ENCODE data around the gene GPR132.
"Not testable (repeated sequence)": the region's sequence is repeated elsewhere in the genome, so short reads cannot be mapped to it uniquely, and the experiment has no call there.

GPR132 gene, protein sequence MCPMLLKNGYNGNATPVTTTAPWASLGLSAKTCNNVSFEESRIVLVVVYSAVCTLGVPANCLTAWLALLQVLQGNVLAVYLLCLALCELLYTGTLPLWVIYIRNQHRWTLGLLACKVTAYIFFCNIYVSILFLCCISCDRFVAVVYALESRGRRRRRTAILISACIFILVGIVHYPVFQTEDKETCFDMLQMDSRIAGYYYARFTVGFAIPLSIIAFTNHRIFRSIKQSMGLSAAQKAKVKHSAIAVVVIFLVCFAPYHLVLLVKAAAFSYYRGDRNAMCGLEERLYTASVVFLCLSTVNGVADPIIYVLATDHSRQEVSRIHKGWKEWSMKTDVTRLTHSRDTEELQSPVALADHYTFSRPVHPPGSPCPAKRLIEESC
- long read RNA-seq, donor 1 = 0 reads
- long read RNA-seq, donor 2 = 0 reads
- long read RNA-seq, donor 3 = 0 reads
- long read RNA-seq, donor 4 = 0 reads
- long read RNA-seq, donor 5 = 0 reads
- long read RNA-seq, donor 6 = 0 reads
- long read RNA-seq, donor 7 = 0 reads
- long read RNA-seq, donor 8, partial matches to known transcripts = 0 of 1 reads
- long read RNA-seq, donor 8, other reads (novel, unspliced or antisense) = 0 of 1 reads

DNA sequence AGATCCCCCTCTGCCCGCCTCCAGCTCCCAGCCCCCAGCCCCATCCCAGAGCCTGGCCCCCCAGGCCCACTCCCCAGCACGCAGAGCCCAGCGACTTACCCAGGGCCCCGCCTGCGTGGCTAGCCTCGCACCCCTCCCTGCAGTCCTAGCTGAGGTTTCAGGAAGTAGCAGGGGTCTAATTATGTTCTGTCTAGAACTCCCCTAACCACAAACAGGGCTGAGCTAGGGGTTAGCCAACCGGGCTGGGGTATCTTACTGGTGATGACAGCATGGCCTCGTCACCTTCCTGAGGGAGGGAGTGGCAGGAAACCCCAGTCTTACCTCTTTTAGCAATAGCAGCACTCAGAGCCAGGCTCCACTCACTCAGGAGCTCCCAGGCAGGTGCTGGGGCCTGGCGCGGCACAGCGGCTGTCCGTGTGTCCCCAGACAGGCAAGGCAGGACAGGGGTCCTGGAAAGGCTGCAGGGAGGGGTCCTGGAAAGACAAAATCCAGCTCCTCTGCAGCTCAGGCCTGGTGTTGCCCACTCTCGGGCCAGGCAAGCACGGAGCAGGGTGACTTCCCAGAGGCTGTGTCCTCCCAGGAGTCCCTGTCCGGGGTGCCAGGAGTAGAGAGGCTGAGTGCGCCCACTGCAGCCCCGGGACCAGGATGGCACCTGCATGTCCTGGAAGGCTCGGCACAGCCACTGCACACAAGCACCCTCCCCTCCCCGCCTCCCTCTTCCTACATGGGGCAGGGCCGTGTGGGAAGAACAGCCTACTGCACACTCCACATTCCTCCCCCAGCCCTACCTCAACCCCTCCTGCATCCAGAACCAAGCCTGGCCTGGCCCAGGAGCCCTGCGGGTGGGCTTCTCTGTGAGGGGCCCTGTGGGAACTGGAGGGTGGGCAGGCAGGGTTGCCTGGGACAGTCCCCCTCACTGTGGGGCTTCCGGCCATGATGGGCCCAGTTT lies at the start of gene GPR132:
TSS of gene GPR132 (minus strand) at position 151 of the 949 bp plus-strand sequence. CDS start 10,010 bp downstream, outside the sequence.
- no peak for DNase-seq

DNA sequence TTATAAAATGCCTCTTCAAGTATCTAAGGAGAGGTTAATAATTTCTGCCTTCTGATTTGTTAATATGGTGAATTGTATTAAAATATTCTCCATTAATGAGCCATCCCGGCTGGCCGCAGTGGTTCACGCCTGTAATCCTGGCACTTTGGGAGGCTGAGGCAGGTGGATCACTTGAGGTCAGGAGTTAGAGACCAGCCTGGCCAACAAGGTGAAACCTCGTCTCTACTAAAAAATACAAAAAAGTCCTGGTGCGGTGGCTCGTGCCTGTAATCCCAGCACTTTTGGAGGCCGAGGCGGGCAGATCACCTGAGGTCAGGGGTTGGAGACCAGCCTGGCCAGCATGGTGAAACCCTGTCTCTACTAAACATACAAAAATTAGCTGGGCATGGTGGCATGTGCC lies 44.0 kb upstream of the GPR132 start:
- DNase-seq = not testable (repeated sequence)

DNA sequence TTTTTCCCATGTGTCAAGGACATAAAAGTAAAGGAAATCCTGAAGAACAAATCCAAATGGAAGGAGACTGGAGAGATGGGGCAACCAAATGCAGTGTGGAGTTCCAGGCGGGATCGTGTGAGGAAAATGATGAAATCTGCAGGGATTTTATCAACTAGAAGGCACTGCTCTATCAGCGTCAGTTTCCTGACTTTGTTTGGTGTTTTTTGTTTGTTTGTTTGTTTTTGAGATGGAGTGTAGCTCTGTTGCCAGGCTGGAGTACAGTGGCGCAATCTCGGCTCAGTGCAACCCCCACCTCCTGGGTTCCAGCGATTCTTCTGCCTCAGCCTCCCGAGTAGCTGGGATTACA lies 43.3 kb upstream of the GPR132 start:
- no peak for DNase-seq

DNA sequence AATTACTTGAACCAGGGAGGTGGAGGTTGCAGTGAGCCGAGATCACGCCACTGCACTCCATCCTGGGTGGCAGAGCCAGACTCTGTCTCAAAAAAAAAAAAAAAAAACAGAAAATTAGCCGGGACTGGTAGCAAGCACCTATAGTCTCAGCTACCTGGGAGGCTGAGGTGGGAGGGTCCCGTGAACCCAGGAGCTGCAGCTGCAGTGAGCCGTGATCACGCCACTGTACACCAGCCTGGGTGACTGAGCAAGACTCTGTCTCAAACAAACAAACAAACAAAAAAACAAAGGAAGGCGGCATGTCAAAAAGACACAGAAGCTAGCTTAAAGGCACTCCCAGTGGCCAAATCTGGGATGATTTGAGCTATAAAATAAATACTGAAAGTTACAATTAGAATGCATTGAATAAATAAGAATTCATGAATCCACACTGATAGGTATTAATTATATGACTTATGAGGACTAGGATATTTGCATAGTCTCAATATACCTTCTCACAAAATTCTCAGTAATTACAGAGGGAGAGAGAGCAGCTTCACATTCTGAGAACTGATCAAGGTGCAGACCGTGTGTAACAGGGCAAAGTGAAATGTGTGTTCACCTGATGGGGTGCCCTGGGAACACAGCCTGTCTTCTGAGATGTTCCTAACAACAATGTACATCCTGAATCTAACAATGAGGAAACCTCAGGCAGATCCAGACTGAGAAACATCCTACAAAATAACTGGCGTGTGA lies 42.7 kb upstream of the GPR132 start:
- no peak for DNase-seq

DNA sequence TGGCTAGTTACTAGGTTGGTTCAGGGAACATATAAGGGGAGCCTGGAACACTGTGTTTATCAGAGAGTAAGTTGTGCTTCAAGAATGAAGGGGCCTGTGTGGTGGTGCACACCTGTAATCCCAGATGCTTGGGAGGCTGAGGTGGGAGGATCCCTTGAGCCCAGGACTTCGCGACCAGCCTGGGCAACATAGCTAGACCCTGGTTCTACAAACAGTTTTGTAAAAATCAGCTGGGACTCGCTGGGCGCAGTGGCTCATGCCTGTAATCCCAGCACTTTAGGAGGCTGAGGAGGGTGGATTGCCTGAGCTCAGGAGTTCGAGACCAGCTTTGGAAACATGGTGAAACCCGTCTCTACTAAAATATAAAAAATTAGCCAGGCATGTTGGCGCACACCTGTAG lies 42.1 kb upstream of the GPR132 start:
- no peak for DNase-seq

DNA sequence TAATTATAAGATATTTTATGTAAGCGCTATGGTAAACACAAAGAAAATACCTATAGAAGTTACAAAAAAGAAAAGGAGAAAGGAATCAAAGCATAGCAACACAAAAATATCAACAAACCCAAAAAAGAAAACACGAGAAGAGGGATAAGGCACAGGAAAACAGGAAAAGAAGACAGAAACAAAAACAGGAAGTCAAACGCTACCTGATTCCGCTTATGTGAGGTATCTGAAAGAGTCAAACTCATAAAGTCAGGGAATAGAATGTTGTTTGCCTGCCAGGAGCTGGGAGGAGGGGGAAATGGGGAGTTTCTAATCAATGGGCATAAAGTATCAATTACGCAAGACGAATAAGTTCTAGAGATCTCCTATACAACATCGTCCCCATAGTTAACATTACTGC lies 39.9 kb upstream of the GPR132 start:
- no peak for DNase-seq

DNA sequence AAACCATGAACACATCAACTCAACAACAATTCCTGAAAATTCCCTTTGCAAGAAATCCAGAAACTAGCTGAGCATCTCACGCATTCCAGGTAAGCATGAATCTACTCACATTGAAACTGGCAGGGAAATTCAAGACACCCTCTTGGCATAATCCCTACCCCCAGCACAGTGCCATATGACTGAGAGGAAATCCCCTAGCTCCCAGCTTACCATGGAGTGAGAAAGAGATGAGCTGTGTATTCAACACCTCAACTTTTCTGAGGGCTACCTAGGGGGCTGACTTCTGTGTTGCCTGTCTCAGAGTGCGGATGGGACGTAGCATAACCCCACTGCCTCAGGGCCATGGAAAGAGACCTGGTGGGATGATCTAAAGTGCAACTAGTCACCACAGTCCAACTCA lies 37.7 kb upstream of the GPR132 start:
- DNase-seq = no peak

DNA sequence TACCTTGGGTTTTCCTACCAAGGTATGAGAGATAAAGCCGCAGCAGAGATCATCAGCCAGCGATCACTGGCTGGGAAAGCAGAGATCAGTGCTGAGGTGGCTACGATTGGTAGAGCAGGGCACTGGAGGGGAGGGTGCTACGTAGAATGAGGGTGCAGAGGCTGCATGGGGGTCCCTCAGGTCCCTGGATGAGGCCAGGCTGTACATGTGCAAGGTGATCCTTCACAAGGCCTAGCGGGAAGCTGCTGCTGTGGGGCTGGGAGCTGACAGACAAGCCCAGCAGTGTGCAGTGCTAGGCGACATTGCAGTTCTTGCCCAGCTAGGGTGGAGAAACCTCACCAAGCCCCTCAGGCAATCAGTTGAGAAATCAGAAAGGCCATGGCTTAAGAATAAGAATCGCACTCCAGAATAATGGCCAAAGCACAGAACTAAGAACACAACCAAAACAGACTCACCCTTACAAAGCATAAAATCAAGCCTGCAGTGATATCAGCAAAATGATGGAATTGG lies 37.2 kb upstream of the GPR132 start:
- DNase-seq = no peak

DNA sequence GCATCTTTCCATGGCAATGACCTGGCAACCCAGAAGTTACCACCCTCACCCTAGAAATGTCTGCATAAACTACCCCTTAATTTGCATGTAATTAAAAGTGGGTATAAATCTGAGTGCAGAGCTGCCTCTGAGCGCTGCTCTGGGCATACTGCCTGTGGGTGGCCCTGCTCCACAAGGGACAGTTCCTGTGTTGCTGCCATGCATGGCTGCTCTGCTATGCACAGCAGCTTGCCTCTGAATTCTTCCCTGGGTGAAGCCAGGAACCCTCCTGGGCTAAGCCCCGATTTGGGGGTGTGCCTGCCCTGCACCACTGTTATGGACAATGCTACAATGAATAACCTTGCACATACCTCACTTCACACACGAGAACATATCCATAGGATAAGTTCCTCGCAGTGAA lies 35.7 kb upstream of the GPR132 start:
- DNase-seq = no peak

DNA sequence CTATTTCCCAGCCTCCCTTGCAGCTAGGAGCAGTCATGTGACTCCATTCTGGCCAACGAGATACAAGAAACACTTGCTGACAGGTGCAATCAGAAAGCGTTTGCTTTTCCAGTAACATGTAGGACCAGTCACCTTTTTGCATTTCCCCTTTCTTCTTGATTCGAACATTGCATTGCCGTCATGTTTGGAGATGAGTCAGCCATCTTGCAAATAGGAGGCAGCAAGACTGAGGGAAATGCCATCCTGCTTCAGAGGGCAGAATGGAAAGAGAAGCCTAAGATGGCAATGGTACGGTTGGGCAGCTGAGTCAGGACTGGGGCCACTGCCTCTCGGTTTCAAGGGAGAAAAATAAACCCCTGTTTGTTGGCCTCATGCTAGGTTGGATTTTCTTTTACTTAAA lies 34.5 kb upstream of the GPR132 start:
- DNase-seq = no peak

DNA sequence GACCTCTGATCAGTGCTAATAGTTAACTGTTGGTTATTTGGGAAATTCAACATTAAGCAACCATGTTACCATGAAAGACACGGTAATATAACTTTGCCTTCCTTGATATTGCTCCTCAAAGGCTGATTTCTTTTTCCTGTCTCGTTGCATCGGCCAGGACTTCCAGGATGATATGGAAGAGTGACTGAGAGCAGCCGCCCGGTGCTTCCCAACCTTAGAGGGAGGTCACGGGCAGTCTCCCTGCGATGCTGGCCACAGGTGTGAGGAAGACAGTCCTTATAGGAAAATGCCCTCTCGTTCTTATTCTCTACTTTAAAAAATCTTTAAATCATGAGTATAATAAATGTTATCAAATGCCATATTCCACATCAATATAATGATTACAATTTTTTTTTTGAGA lies 33.1 kb upstream of the GPR132 start:
- DNase-seq = no peak

DNA sequence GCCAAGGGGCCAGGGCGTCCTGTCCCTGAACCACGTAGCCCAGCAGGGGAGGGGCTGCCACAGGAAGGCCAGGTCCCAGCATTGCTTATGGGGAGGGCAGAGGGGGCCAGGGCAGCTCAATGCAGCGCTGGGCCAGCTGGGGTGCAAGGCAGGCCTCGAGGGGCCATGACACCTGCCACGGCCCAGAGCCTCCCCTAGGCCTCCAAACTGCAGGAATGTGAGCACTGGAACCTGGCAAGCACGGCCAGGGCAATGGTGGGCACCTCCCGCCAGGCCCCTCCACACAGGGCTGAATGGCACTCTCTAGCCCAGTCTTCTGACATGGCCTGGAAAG lies 32.5 kb upstream of the GPR132 start:
- DNase-seq = no peak

DNA sequence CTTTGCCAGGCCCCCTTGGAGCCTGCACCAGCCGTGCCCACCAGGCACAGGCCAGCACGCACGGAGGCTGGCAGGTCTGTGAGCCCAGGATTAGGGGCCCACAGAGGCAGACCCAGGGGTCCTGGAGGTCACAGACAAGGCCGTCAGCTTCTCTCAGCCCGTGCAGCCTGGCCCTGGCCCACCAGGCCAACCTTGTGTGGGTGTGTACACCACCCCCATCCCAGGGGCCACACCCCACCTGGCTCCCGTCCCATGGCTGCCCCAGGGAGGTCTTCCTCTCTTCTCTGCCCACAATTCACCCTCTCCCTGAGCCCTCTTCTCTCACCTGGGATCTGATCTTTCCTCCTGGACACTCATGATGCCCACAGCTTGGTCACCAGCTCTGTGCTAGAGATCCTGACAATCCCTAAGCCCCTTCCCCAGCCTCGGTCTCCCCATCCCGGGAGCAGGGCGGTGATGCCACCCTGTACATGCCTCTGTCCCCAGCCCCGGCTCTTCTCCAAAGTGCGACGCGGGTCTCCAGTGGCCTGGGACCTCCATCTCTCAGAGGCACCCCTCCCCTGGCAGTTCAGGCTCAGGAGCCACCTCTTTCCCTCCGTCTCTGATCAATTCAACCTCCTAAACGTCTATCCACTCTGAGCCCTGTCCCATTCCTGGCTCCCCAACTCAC lies 31.1 kb upstream of the GPR132 start:
- no peak for DNase-seq

DNA sequence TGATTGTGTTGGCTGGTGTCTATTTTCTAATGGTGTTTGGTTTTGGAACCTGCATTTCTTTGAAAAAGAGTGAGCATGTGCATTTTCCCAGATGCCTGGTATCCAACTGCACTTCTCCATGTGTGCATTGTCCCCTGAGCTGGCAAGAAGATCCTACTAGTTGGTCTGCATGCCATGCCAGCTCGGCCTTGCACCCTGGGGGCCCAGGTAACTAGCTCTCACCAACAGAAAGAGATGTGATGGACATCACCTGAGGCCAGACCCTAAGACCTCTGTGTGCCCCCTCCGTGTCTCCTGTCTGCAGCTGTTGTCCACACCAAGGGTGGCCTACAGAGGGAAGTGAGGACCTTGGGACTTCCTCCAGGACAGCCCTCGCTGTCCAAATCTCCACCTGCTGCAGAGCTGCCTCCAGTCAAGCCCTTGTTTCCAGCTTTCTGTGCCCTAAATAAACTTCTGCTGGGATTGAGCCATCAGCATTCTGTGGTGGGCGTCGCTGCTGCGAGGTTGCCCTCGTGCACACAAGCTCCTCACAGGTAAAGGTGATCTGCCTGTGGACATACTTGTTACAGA lies 30.1 kb upstream of the GPR132 start:
- DNase-seq = no peak

DNA sequence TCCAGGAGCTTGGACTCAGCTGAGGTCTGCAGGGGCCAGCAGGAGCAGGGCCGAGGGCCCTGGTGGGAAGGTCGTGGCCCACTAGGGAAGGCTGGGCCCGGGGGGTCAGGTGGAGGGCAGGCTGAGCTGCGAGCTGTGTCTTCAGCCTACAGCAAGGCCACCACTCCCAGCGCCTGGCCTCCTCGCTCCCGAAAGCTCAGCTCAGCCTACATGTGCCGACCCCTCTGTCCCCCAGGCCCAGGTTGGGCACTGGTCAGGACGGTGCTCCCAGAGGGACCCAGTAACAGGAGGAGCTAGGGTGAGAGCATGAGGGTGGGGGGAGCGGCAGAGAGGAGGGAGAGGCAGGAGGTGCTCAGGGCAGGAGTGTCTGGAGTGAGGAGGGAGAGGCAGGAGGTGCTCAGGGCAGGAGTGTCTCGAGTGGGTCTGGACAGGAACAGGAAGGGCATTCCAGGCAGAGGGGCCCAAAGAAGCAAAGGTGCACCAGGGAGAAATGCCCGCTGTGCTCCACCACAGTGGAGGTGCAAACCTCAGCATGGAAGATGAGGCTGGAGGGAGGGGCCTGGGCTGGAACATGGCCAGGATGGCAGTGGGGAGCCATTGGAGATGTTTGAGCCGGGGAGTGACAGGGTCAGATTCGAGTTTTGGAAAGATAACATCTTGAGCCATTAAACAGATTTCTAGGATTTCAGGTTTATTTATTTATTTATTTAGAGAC lies 29.1 kb upstream of the GPR132 start:
- no peak for DNase-seq

DNA sequence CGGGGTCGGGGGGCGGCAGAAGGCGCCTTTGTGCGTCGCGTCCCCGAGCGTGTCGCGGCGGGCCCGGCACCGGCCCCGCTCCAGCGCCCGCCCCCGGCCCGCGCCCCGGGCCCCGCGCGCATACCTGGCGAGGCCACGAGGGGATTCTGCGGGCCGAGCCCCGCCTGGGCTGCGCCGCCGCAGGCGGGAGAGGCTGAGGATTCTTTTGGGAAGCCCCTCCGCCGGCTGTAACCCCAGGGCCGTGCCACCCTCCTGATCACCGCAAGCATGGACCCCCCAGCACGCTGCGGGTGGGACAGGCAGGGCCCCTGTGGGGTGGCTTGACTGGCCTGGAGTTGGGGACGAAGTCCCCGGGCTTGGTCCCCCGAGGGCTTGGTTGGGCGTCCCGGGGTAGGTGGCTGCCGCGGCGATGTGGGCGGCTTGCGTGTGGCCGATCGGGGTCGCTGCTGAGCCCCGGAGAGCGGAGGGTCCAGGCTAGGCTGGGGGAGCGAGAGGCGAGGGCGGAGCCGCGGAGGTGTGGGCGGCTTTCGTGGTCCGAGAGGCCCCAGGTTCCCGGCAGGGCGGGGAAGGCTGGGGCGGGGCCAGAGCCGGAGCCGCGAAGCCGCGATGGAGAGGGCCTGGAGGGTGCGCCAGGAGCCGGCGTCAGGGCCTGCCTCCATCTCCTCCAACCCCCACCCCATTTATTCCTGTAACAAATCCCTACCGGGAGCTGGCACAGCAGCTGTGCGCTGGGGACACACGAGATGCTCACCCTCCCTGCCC lies 28.4 kb upstream of the GPR132 start:
- DNase-seq = peak; percentile 86

DNA sequence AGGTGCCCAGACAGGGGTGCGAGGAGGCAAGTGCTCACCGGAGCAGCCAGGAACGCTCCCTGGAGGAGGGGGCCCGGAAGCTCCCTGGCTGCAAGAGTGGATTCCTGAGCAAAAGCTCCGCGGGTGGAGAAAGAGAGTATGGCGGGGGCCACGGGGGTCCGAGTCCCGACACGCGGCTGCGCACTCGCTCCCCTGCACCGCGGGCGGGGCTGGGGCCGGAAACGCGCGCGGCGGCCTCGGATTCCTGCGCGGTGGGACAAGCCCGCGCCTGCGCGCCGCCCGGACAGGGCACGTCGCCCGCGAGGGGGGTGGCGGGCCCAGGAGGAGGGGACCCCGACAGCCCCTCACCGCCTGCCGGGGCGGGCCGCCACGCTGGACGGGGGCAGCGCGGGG lies 27.8 kb upstream of the GPR132 start:
- no peak for DNase-seq

DNA sequence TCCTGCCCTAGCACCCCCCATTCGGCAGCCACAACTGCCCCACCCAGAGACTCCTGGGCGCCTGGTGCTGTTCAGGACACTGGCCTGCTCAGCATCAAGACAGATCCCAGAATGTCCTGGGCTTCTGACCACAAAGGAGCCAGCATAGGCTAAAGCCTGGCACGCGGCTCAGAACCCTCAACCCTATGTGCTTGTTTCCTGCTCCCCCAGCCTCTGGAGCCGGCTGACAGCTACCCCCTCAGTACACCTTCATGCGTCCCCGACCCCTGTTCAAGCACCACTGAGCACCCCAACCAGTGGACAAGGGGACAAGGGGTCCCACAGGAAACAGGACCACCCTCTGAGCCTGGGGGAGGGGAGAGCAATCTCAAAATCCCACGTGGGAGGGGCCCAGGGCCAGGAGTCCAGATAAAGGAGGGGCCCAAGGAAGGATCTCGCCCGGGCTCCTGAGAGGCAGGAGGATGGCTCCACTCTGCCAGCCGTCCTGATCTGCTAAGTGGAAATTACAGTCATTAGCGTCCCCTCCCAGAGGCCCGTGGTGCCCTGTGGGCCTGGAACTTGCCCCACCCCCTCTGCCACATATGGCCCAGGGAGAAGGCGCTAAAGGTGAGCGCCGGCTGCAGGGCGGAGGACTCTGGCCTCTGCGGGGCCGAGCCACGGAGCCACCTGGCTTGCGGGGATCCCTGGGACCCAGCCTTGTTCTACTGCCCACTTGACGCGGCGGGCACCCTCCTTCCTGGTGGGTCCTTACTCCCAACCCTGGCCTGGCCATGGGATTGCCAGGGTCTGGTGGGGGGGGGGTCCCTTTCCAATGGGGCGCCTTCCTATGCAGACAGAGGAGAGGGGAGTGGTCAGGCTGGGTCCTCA lies 27.2 kb upstream of the GPR132 start:
- DNase-seq = peak; percentile 74

Data from right kidney (tissue), 9 donors.